ENCODE measurements around the gene ARFIP1.
"Not testable (repeated sequence)": the region's sequence is repeated elsewhere in the genome, so short reads cannot be mapped to it uniquely, and the experiment has no call there.

Gene ARFIP1

GRCh38 chr4:152847376-152847775 lies 67.6 kb downstream of the ARFIP1 start:
- DNase-seq (ENCODE audit: low read depth): no peak

- no peak for DNase-seq (ENCODE audit: low read depth)
Observed at GRCh38 chr4:152848508-152848907, 68.8 kb downstream of the ARFIP1 start.

- DNase-seq (ENCODE audit: low read depth): no peak
Observed at GRCh38 chr4:152849350-152849749, 69.6 kb downstream of the ARFIP1 start.

- no peak for DNase-seq (ENCODE audit: low read depth)
Observed at GRCh38 chr4:152850377-152850776, 70.6 kb downstream of the ARFIP1 start.

GRCh38 chr4:152851226-152851625 lies 71.5 kb downstream of the ARFIP1 start:
- no peak for DNase-seq (ENCODE audit: low read depth)

- DNase-seq (ENCODE audit: low read depth): no peak
Observed at GRCh38 chr4:152853293-152853692, 73.5 kb downstream of the ARFIP1 start.

GRCh38 chr4:152854016-152854415 lies 74.3 kb downstream of the ARFIP1 start:
- not testable (repeated sequence) for DNase-seq (ENCODE audit: low read depth)

- no peak for DNase-seq (ENCODE audit: low read depth)
Observed at GRCh38 chr4:152856960-152857359, 77.2 kb downstream of the ARFIP1 start.

GRCh38 chr4:152858934-152859333 lies 79.2 kb downstream of the ARFIP1 start:
- DNase-seq (ENCODE audit: low read depth): no peak

- no peak for DNase-seq (ENCODE audit: low read depth)
Observed at GRCh38 chr4:152860046-152860445, 80.3 kb downstream of the ARFIP1 start.

- no peak for DNase-seq (ENCODE audit: low read depth)
Observed at GRCh38 chr4:152862608-152863007, 82.9 kb downstream of the ARFIP1 start.

- DNase-seq (ENCODE audit: low read depth): no peak
Observed at GRCh38 chr4:152864361-152864760, 84.6 kb downstream of the ARFIP1 start.

- not testable (repeated sequence) for DNase-seq (ENCODE audit: low read depth)
Observed at GRCh38 chr4:152866432-152866993, 86.8 kb downstream of the ARFIP1 start.

GRCh38 chr4:152870606-152871005 lies 90.9 kb downstream of the ARFIP1 start:
- no peak for DNase-seq (ENCODE audit: low read depth)

GRCh38 chr4:152875261-152875660 lies 95.5 kb downstream of the ARFIP1 start:
- DNase-seq (ENCODE audit: low read depth): no peak

GRCh38 chr4:152877868-152878267 lies 98.1 kb downstream of the ARFIP1 start:
- no peak for DNase-seq (ENCODE audit: low read depth)

- DNase-seq (ENCODE audit: low read depth): no peak
Observed at GRCh38 chr4:152880263-152880662, 100.5 kb downstream of the ARFIP1 start.

- no peak for DNase-seq (ENCODE audit: low read depth)
Observed at GRCh38 chr4:152881974-152882373, 102.2 kb downstream of the ARFIP1 start.

GRCh38 chr4:152885185-152885584 lies 105.4 kb downstream of the ARFIP1 start:
- no peak for DNase-seq (ENCODE audit: low read depth)

GRCh38 chr4:152886201-152886600 lies 106.4 kb downstream of the ARFIP1 start:
- no peak for DNase-seq (ENCODE audit: low read depth)

GRCh38 chr4:152887981-152888380 lies 108.2 kb downstream of the ARFIP1 start:
- DNase-seq (ENCODE audit: low read depth): no peak

- DNase-seq (ENCODE audit: low read depth): no peak
Observed at GRCh38 chr4:152892974-152893373, 113.2 kb downstream of the ARFIP1 start.

- no peak for DNase-seq (ENCODE audit: low read depth)
Observed at GRCh38 chr4:152894673-152895072, 114.9 kb downstream of the ARFIP1 start.

- no peak for DNase-seq (ENCODE audit: low read depth)
Observed at GRCh38 chr4:152896811-152897210, 117.1 kb downstream of the ARFIP1 start.

GRCh38 chr4:152898133-152898532 lies 118.4 kb downstream of the ARFIP1 start:
- DNase-seq (ENCODE audit: low read depth): not testable (repeated sequence)
